ENCODE results near the gene STAT6. TPM values are rescaled to one million over a fixed set of nuclear protein-coding genes. Genes with fewer than 3 reads are reported as not detected.

The STAT6 gene, protein sequence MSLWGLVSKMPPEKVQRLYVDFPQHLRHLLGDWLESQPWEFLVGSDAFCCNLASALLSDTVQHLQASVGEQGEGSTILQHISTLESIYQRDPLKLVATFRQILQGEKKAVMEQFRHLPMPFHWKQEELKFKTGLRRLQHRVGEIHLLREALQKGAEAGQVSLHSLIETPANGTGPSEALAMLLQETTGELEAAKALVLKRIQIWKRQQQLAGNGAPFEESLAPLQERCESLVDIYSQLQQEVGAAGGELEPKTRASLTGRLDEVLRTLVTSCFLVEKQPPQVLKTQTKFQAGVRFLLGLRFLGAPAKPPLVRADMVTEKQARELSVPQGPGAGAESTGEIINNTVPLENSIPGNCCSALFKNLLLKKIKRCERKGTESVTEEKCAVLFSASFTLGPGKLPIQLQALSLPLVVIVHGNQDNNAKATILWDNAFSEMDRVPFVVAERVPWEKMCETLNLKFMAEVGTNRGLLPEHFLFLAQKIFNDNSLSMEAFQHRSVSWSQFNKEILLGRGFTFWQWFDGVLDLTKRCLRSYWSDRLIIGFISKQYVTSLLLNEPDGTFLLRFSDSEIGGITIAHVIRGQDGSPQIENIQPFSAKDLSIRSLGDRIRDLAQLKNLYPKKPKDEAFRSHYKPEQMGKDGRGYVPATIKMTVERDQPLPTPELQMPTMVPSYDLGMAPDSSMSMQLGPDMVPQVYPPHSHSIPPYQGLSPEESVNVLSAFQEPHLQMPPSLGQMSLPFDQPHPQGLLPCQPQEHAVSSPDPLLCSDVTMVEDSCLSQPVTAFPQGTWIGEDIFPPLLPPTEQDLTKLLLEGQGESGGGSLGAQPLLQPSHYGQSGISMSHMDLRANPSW
- 70.3 and 79.0 TPM in 2 replicates for total RNA-seq

DNA sequence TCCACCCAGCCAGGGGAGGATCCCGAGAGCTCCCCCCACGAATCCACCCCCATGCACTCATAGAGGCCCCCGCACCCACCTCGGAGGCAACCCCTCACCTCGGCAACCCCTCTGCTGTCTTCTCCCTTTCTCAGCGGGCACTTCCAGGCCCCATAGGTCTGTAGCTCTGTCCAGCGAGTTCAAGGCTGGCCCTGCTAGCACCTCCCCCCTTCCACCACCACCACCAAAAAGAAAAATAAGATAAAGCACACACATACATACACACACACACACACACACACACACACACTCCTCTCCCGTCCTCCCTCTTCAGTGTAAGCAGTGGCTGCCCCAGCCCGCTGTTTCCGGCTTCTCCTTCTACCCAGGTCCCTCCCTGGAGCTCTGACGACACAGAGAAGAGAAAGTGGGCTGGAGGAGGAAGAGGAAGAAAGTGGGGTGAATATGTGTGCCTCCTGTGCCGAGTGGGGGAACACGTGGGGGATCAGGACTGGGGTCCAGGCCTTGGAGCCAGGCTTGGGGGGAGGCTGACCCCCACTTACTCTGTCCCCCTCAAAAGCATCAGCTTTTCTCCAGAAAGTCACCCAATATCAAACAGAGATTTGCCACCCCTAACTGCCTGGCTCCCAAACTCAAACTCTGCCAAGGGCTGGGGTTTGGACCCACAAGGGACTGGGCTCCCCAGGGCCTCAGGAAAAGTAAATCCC lies at the start of gene STAT6:
STAT6 (minus strand) TSS at position 332 of the 704 bp plus-strand sequence. CDS start 3,084 bp downstream, outside the sequence.

DNA sequence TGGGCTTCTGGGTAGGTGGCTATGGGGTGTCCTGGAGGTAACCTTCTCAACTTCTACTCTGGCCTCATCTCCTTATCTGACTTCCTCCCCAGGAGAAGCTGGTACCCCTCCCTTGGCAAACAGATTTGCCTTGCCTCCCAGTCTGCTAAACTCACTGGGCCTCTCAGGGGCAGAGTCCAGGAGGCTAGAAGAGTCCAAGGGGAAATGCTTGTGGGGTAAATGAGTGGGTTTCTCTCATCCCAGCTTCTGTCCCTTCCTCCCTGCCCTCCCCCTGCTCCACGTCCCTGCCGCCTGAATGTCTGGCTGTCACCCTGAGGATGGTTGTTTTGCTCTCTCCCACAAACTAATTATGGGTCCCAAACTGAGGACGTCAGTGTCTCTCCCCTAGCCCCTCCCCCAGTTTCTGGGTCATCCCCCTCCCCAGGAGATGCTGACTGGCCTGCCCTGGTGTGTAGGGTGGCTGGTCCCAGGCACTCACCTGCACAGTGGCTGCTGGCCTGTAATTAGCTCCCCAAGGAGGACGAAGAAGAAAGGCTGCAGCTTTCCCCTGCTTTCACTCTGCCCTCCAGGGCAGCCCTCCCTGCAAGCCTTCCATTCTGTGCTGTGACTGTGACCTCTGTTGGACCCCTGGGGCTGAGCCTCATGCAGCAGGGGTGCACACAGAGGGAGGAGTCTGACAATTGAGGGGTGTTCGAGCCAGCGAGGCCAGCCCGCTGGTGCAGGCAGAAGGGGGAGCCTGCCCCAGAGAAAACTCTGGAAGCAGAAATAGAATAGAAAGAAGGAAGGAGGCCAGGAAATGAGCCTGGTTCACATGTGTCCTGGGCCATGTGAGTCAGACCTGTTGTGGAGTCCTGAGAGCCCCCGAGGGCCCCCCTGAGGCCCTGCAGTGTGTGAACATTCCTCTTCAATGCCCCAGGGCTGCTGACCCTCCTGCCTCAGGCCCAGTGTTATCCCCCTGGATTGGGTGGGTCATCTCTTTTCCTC lies 36.1 kb upstream of the STAT6 start, which contains the start of gene LRP1-AS:
LRP1-AS (minus strand) TSS at position 659 of the 984 bp plus-strand sequence.

DNA sequence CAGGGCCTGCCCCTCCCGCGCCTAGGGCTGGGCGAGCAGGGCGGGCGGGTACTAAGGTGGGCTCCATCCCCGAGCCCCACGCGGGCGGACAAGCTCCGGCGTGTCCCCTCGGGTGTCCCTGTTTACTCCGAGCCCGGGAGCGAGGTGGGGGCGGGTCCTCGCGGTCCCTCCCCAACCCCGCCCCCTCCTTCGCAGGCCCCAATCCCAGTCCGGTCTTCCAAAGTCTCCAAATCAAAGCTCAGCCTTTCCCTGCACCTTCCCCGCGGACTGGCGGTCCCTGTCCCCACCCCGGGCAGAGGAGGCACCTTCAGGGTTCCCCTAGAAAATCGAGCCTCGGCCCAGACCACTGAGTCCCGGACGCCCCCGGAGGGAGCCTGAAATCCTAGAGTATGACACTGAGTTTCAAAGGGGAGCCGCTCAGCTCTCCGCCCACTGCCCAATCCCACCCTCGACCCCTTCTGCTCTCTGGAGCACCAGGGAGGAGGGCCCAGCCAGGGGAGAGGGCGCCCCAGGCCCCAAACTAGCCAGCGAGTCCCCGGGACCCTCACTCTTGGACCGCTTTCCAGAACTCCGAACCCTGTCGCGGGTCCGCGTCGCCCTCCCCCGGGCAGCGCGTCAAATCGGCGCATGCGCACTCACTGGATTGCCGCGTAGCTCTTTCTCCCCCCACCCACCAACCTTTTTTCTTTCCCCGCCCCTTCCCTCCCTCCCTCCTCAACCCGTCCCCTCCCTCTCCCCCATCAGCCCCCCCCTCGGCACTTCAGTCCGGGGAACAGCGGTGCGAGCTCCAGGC lies 16.8 kb upstream of the STAT6 start, which contains the start of gene LRP1:
LRP1 (plus strand) TSS at position 758 of the 793 bp plus-strand sequence. CDS start 482 bp downstream, outside the sequence.

DNA sequence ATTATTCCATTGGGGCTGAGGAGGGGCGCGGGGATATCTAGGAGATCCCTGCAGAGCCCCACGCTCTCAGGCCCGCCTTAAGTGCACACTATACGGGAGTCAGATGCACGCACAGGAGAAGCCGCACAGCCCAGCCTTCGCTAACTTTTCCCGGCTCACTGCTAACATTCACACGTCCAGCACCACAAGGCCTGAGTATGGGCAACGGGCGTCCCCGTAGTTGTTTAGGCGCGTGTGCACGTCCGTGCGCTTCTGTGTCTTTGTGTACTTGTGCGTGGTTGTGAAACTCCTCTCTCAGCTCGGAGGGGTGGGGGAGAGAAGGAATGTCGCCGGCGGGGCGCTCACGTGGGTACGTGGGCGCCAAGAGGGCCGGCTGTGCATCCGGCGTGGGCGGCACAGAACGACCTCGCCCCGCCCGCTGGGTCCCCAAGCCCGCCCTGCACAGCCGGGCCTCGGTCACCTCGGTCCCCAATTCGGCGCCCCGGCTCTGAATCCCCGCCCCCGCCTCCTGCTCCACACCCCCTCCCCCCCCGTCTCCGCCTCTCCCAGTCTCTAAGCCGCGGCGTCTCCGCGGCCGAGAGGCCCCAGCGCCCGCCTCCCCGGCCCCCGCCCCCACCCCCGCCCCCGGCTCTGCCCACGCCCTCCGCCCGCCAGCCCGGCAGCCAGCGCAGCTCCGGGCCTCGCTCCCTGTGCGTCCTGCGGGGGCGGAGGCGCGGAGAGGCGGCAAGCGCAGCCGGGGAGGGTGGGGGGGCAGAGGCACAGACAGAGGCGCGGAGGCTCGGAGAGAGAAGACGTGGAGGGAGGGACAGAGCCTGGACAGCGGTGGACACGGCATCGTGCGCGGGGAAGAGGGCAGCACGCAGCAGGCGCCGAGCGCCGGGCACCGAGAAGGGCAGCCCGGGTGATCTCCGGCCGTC lies 22.6 kb downstream of the STAT6 start, which contains the start of gene NAB2:
NAB2 (plus strand) TSS at position 761 of the 917 bp plus-strand sequence. CDS start 158 bp downstream, outside the sequence.

DNA sequence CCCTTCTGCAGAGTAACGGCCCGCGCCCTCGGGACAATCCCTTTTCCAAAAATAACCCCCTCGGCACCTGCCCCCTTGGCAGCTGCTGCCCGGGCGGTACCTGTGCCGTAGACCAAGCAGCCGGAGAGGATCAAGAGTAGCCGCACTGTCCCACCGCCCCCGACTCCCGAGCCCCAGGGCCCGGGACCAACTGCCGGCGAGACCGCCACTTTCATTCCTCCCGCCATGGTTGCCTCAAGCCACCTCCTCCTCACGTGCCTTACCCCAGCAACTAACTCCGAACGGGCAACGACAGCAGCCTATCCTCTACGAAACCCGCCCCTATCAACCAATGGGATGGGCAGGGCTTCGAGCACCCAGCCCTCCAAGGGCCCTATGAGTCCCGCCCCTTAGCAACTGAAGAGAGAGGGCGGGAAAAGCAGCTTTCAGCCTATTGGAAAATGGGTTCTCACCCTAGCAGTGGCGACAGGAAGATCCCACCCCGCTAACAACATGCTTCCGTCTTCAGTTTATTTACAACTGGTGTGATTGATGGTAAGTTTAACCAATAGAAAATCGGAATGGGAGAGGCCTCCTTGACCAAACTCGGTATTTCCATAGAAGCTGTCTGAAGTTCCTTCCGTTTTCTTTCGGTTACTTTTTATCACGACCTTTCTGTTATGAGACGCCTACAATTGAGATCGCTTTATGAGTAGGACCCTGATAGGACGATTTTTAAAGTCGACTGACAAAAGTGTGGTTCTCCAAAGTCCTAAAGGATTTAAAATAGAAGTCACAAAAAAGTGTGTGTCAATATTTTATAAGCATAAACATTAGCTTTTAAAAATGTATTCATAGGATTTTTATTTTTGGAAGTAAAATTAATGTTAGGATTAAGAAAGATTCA lies 32.4 kb downstream of the STAT6 start, which contains the start of gene NEMP1:
NEMP1 (minus strand) TSS at position 273 of the 886 bp plus-strand sequence; CDS start at position 227, 46 bp downstream.

DNA sequence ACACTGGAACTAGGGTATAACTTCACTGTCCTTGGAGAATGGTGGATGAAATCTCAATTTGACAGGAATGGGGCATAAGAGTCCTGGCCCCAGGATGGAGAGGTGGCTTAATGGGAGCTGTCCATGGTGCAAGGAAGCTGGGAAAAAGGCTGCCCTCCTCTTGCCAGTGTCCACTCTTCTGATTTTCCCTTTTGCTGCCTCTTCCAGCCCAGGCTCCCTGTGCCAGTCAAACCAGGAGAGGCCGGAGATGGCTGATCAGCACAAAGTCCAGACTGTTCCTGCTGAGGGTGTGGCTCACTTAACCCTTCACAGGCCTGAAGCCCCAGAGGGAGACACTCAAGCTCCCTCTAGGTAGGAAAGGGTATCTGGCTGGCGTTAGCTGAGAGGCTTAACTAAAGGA lies 61.3 kb downstream of the STAT6 start, which contains the start of gene MYO1A:
MYO1A (minus strand) TSS at position 240 of the 400 bp plus-strand sequence. CDS start 1,806 bp downstream, outside the sequence.

Other genes starting within 250 kb of the STAT6 start
- not detected in 2 replicates for gene SDR9C7, start 177.0 kb downstream of the STAT6 start, total RNA-seq
- gene RDH16, start 153.8 kb downstream of the STAT6 start, total RNA-seq = under 0.01 and 0.14 TPM in 2 replicates
- gene ZBTB39, start 104.8 kb downstream of the STAT6 start, total RNA-seq = 9.8 and 10.3 TPM in 2 replicates
- 0.14 TPM in 1 of 2 replicates, not detected in the other for gene TAC3, start 94.8 kb downstream of the STAT6 start, total RNA-seq
- gene MYO1A, start 61.2 kb downstream of the STAT6 start, total RNA-seq = 0.07 TPM in 1 of 2 replicates, not detected in the other
- gene NEMP1, start 32.6 kb downstream of the STAT6 start, total RNA-seq = 18.0 and 25.7 TPM in 2 replicates
- gene NAB2, start 22.2 kb downstream of the STAT6 start, total RNA-seq = 8.3 and 9.8 TPM in 2 replicates
- gene LRP1, start 17.1 kb upstream of the STAT6 start, total RNA-seq = 2.9 and 4.8 TPM in 2 replicates
- gene LRP1-AS, start 36.3 kb upstream of the STAT6 start, total RNA-seq = not detected in 2 replicates
- 0.13 and 0.14 TPM in 2 replicates for gene NXPH4, start 105.4 kb upstream of the STAT6 start, total RNA-seq
- 168 and 252 TPM in 2 replicates for gene SHMT2, start 118.3 kb upstream of the STAT6 start, total RNA-seq
- gene STAC3, start 139.8 kb upstream of the STAT6 start, total RNA-seq = not detected in 2 replicates

Data from thoracic aorta endothelial cell (primary cell).